ENCODE measurements around the gene NRXN3.

GRCh38 chr14:79525416-79525815 is 1355.2 kb downstream of the NRXN3 start:
- TF ChIP-seq, protein P1, sequence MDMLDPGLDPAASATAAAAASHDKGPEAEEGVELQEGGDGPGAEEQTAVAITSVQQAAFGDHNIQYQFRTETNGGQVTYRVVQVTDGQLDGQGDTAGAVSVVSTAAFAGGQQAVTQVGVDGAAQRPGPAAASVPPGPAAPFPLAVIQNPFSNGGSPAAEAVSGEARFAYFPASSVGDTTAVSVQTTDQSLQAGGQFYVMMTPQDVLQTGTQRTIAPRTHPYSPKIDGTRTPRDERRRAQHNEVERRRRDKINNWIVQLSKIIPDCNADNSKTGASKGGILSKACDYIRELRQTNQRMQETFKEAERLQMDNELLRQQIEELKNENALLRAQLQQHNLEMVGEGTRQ (IDR thresholded peaks at IDR 0.05; ENCODE audit: low read depth, low read length) = no peak
- TF ChIP-seq CTCF (conservative IDR thresholded peaks at IDR 0.05; ENCODE audit: low read depth, low read length) (no peak), MAFK (IDR thresholded peaks at IDR 0.05; ENCODE audit: low read depth, low read length) (no peak)

Data from IMR-90 (cell line).